Measurements from ENCODE around the gene KRTAP10-1.

- no peak for TF ChIP-seq CTCF (IDR thresholded peaks at IDR 0.05)
- no peak for TF ChIP-seq POLR2A (IDR thresholded peaks at IDR 0.05)
Observed at GRCh38 chr21:44575307-44576024, 35.5 kb upstream of the KRTAP10-1 start.

All from uterus (tissue), 2 donors.